Spleen (tissue), 7 donors: ENCODE measurements around the gene SEC11A.

ENCODE experiments used
- CTCF ChIP-seq, 11 experiments: fragments of 200-600 bp in 7 of 11; fragments of 450-650 bp in 4 of 11; sonication (generic) in 4 of 11; IDR thresholded peaks in 8 of 11; conservative IDR thresholded peaks in 3 of 11; 1 replicate in 7 of 11; 2 replicates in 4 of 11; pipeline versions ENCODE4 v1.4.0 to v1.8.0; 2016 to 2021; ENCODE audit warnings: antibody characterized with exemption in 11 of 11, inconsistent platforms in 4 of 11, mild to moderate bottlenecking in 1 of 11
- POLR2A ChIP-seq, 3 donors: fragments of 450-650 bp; IDR thresholded peaks; one replicate each; pipeline ENCODE4 v1.5.1; 2017; ENCODE audit warnings: antibody characterized with exemption in 3 of 3, mild to moderate bottlenecking in 1 of 3
- POLR2AphosphoS5 ChIP-seq, 3 donors: sonication (generic); formaldehyde crosslinking; IDR thresholded peaks; one replicate each; pipeline ENCODE4 v1.5.1; 2017; ENCODE audit warnings: antibody characterized with exemption in 3 of 3
- donor health status: DM: no; HTN: no; CAD: no; lungs with moderate emphysema.
- donor health status: DM: no; HTN: no; CAD: no.
- donor health status: DM: no; HTN: no; CAD: no.

DNA sequence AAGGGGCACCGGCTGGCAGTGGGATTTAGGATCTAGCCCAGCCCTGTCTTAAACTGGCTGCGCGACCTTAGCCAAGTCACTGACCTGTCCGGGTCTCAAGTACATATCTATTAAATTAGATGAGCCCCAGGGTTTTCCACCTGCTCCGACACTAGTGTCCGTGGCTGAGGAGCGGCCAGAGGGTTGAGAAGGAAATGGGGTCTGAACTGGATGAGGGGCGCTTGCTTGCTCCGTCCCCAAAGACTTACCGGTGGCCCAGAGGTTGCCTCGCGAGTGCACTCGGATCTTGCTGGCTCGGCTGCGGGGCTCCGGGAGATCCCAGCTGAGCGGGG, 58.2 kb downstream of the SEC11A start:
- TF ChIP-seq CTCF (IDR thresholded peaks at IDR 0.05 in 8 of 11, conservative IDR thresholded peaks at IDR 0.05 in 3 of 11) (no peak), POLR2AphosphoS5 (IDR thresholded peaks at IDR 0.05) (no peak), POLR2A (IDR thresholded peaks at IDR 0.05) (no peak)
